Omental fat pad (tissue), 4 donors: ENCODE measurements around the gene MEF2C. TPM values are rescaled to one million over a fixed set of nuclear protein-coding genes. Genes with fewer than 3 reads are reported as not detected.

Source experiments
- ATAC-seq: fragments of 150-250 bp; one replicate; pipeline ENCODE4 v1.9.1; 2016; ENCODE audit warnings: mild to moderate bottlenecking, moderate library complexity; ENCODE audit not compliant: low FRiP score
- DNase-seq: peaks from one replicate; pipeline ENCODE4 v3.0.0-alpha.2; 2019; ENCODE audit warnings: low spot score
- CTCF ChIP-seq, 3 donors: fragments of 450-650 bp; IDR thresholded peaks; one replicate each; pipeline ENCODE4 v1.5.1; 2016 to 2017; ENCODE audit warnings: antibody characterized with exemption in 3 of 3, mild to moderate bottlenecking in 3 of 3, moderate library complexity in 2 of 3
- small RNA-seq: library from RNA; depleted of rRNA; stranded (forward); fragments of <200 nt; gene quantifications from one replicate; pipeline ENCODE3, GENCODE V24; 2016
- total RNA-seq, 4 donors: library from RNA; depleted of rRNA; stranded (reverse); fragments of >200 nt; gene quantifications; one replicate each; pipeline ENCODE4 v1.1.0, GENCODE V29; 2016

MEF2C gene
- total RNA-seq, 4 donors from 2014 or later: 25.4 to 97.7 (median 44.0) TPM

- no peak for DNase-seq
- TF ChIP-seq CTCF (IDR thresholded peaks at IDR 0.05): no peak
- no peak for ATAC-seq
These were observed 211.2 kb downstream of the MEF2C start for GRCh38 chr5:88671505-88672499.

GRCh38 chr5:88671106-88671504, 211.9 kb downstream of the MEF2C start:
- TF ChIP-seq CTCF (IDR thresholded peaks at IDR 0.05): no peak
- DNase-seq: no peak

GRCh38 chr5:88670461-88670860, 212.5 kb downstream of the MEF2C start:
- TF ChIP-seq CTCF (IDR thresholded peaks at IDR 0.05): no peak
- DNase-seq (no peak), ATAC-seq (no peak)

More at GRCh38 chr5:88671106-88671504, 211.9 kb downstream of the MEF2C start:
- no peak for ATAC-seq

GRCh38 chr5:88669371-88670050, 213.5 kb downstream of the MEF2C start:
- DNase-seq: no peak
- no peak for ATAC-seq
- no peak for TF ChIP-seq CTCF (IDR thresholded peaks at IDR 0.05)

- TF ChIP-seq CTCF (IDR thresholded peaks at IDR 0.05): no peak
- no peak for DNase-seq
- ATAC-seq: no peak
These were observed 215.3 kb downstream of the MEF2C start for GRCh38 chr5:88667496-88668201.

Small RNA genes within 50 kb of the gene (small RNA-seq; reads per million reads assigned to genes)
- gene AC008525.2: not detected
